ENCODE data around the gene PLIN3. TPM values are rescaled to one million over a fixed set of nuclear protein-coding genes. Genes with fewer than 3 reads are reported as not detected.
"Not testable (repeated sequence)": the region's sequence is repeated elsewhere in the genome, so short reads cannot be mapped to it uniquely, and the experiment has no call there.

PLIN3 gene
- total RNA-seq, 2 donors from 2014 or later: 80.0 to 80.9 TPM

- H3K9ac ChIP-seq (ENCODE audit: extremely low read depth, low read length, poor library complexity, severe bottlenecking): no peak overlapping the region
- no peaks in the 10 kb centered on the region for H3K9me3 ChIP-seq (ENCODE audit: control insufficient read depth, low read length)
- Mint-ChIP-seq H3K27ac (no peak overlapping the region), H3K4me1 (no peaks in the 10 kb centered on the region), H3K27me3 (ENCODE audit: insufficient read depth) (peaks cover 19% of the 10 kb centered on the region), H3K9me3 (peaks cover 5% of the 10 kb centered on the region), H3K36me3 (ENCODE audit: low read depth) (peaks cover 6% of the 10 kb centered on the region), H3K4me3 (no peak overlapping the region)
- no peak overlapping the region for H3K4me3 ChIP-seq (ENCODE audit: low read length)
- DNase-seq: no peak
- H3K4me1 ChIP-seq (ENCODE audit: control insufficient read depth, insufficient read depth, low read length): no peaks in the 10 kb centered on the region
- TF ChIP-seq CTCF (conservative IDR thresholded peaks at IDR 0.05): no peak
- no peak overlapping the region for H3K27ac ChIP-seq (ENCODE audit: low read depth, low read length)
- H3K36me3 ChIP-seq (ENCODE audit: control insufficient read depth, insufficient read depth, low read length): peaks cover 5% of the 10 kb centered on the region
- peaks cover 9% of the 10 kb centered on the region for H3K27me3 ChIP-seq (ENCODE audit: control insufficient read depth, insufficient read depth, low read length, poor library complexity, severe bottlenecking)
- WGBS, 2 experiments (ENCODE audit: insufficient coverage in 1 of 2, insufficient read length in 1 of 2): 93% methylated on average over 2 to 5 of the region's 5 CpGs
Measured at GRCh38 chr19:4832776-4833175, 34.7 kb downstream of the PLIN3 start.

GRCh38 chr19:4831979-4832340 is 35.5 kb downstream of the PLIN3 start:
- H3K27me3 Mint-ChIP-seq (ENCODE audit: insufficient read depth): peaks cover 19% of the 10 kb centered on the region
- H3K27ac ChIP-seq (ENCODE audit: low read depth, low read length): not testable (repeated sequence)

GRCh38 chr19:4831304-4831978 is 36.0 kb downstream of the PLIN3 start, which contains the start of gene TICAM1:
Gene TICAM1 (minus strand): TSS chr19:4831712. CDS start chr19:4818377, 13,335 bp downstream.
- DNase-seq: peak; percentile 59

More at GRCh38 chr19:4831979-4832340, 35.5 kb downstream of the PLIN3 start:
- H3K4me1 Mint-ChIP-seq; H3K27ac Mint-ChIP-seq; H3K27me3 ChIP-seq (ENCODE audit: control insufficient read depth, insufficient read depth, low read length, poor library complexity, severe bottlenecking); H3K4me1 ChIP-seq (ENCODE audit: control insufficient read depth, insufficient read depth, low read length); H3K9me3 Mint-ChIP-seq; H3K9me3 ChIP-seq (ENCODE audit: control insufficient read depth, low read length); DNase-seq; H3K36me3 Mint-ChIP-seq (ENCODE audit: low read depth); H3K36me3 ChIP-seq (ENCODE audit: control insufficient read depth, insufficient read depth, low read length): not testable (repeated sequence)
- H3K9ac ChIP-seq (ENCODE audit: extremely low read depth, low read length, poor library complexity, severe bottlenecking): peak overlapping the region; percentile 49
- peak overlapping the region; percentile 52 for H3K4me3 Mint-ChIP-seq
- H3K4me3 ChIP-seq (ENCODE audit: low read length): peak overlapping the region; percentile 79
- WGBS, 2 experiments (ENCODE audit: insufficient coverage in 1 of 2, insufficient read length in 1 of 2): 87 to 92% methylated on average over 6 to 9 of the region's 9 CpGs

More at GRCh38 chr19:4831304-4831978, 36.0 kb downstream of the PLIN3 start, which contains the start of gene TICAM1:
- Histone ChIP-seq H3K9ac (ENCODE audit: extremely low read depth, low read length, poor library complexity, severe bottlenecking) (peak within 1 kb of the TSS; percentile 49), H3K9me3 (ENCODE audit: control insufficient read depth, low read length) (no peaks in the 10 kb centered on the region), H3K27me3 (ENCODE audit: control insufficient read depth, insufficient read depth, low read length, poor library complexity, severe bottlenecking) (peaks cover 9% of the 10 kb centered on the region), H3K4me3 (ENCODE audit: low read length) (peak within 1 kb of the TSS; percentile 79), H3K4me1 (ENCODE audit: control insufficient read depth, insufficient read depth, low read length) (no peaks in the 10 kb centered on the region), H3K36me3 (ENCODE audit: control insufficient read depth, insufficient read depth, low read length) (no peaks in the 10 kb centered on the region), H3K27ac (ENCODE audit: low read depth, low read length) (no peak within 1 kb of the TSS)
- WGBS, 2 experiments (ENCODE audit: insufficient coverage in 1 of 2, insufficient read length in 1 of 2): 14 to 17% methylated on average over 18 to 52 of the region's 52 CpGs
- Mint-ChIP-seq H3K4me1 (no peaks in the 10 kb centered on the region), H3K4me3 (peak within 1 kb of the TSS; percentile 52), H3K9me3 (peaks cover 4% of the 10 kb centered on the region), H3K27me3 (ENCODE audit: insufficient read depth) (peaks cover 19% of the 10 kb centered on the region), H3K36me3 (ENCODE audit: low read depth) (no peaks in the 10 kb centered on the region), H3K27ac (no peak within 1 kb of the TSS)
- TF ChIP-seq CTCF (conservative IDR thresholded peaks at IDR 0.05): peak; percentile 19
